K562 (cell line): ENCODE results near the gene COL23A1. TPM values are rescaled to one million over a fixed set of nuclear protein-coding genes. Genes with fewer than 3 reads are reported as not detected.

Experiments
- ATAC-seq: fragments of 200-7000 bp; cut with Tn5 transposase; 3 replicates; pipeline ENCODE4 v1.9.1; 2020; ENCODE audit warnings: moderate library complexity
- BruUV-seq: library from RNA; stranded (reverse); fragments of 400-500 nt; replicated peaks from 2 replicates; lab custom pipeline; 2021; lab: Mats Ljungman, UMichigan
- CTCF ChIA-PET: fragments of 300-600 bp; formaldehyde crosslinking; extraction: SDS; loops from one replicate; lab custom pipeline; 2021; ENCODE audit warnings: low intra/inter-chr PET ratio; lab: Yijun Ruan, JAX
- POLR2A ChIA-PET: fragments of 300-600, 350-650 bp; sonication (Branson Sonifier 250); formaldehyde crosslinking; extraction: SDS; loops from one replicate; lab custom pipeline; 2021; ENCODE audit warnings: antibody characterized with exemption, inconsistent platforms; lab: Yijun Ruan, JAX
- DNase-seq, 4 experiments: peaks; one replicate each; pipeline versions ENCODE4 v3.0.0 to v3.0.0-alpha.2; 2011 to 2018; ENCODE audit warnings: low spot score in 3 of 4, mixed read lengths in 3 of 4; ENCODE audit errors: extremely low read depth in 1 of 4
- FAIRE-seq: peaks from 2 replicates; lab custom pipeline; 2011; peaks lifted over from hg19 to GRCh38; lab: Jason Lieb, UNC
- H2AFZ ChIP-seq: 2 replicates; pipeline ENCODE4 v1.6.0; 2011; ENCODE audit warnings: low read depth, low read length, control low read depth, inconsistent platforms
- H3K27ac ChIP-seq: fragments of 200-600 bp; 3 replicates; pipeline ENCODE4 v1.8.0; 2011; ENCODE audit warnings: low read depth, mild to moderate bottlenecking, control low read depth, inconsistent platforms, low read length, moderate library complexity, mixed read lengths; ENCODE audit errors: extremely low read depth
- H3K27me3 ChIP-seq, 2 experiments: fragments of 300-600 bp in 1 of 2; 2 replicates in 1 of 2; 3 replicates in 1 of 2; pipeline versions ENCODE4 v1.6.0 to v1.8.0; 2011; ENCODE audit warnings: inconsistent platforms in 2 of 2, low read length in 2 of 2, mild to moderate bottlenecking in 1 of 2, mixed read lengths in 1 of 2, moderate library complexity in 1 of 2; ENCODE audit not compliant: control insufficient read depth in 2 of 2, insufficient read depth in 2 of 2
- H3K36me3 ChIP-seq: fragments of 300-600 bp; 3 replicates; pipeline ENCODE4 v1.8.0; 2011; ENCODE audit warnings: mild to moderate bottlenecking, low read length, inconsistent platforms; ENCODE audit not compliant: control insufficient read depth, insufficient read depth
- H3K4me1 ChIP-seq, 2 experiments: fragments of 200-600 bp in 1 of 2; replicated peaks in 1 of 2; 2 replicates in 1 of 2; 3 replicates in 1 of 2; pipeline versions ENCODE4 v1.5.1 to v1.8.0; 2011; ENCODE audit warnings: inconsistent platforms in 2 of 2, low read length in 2 of 2, mild to moderate bottlenecking in 1 of 2, mixed read lengths in 1 of 2, moderate library complexity in 1 of 2; ENCODE audit not compliant: control insufficient read depth in 2 of 2, insufficient read depth in 2 of 2
- H3K4me2 ChIP-seq: 2 replicates; pipeline ENCODE4 v1.6.1; 2011; ENCODE audit warnings: low read length, control low read depth, inconsistent platforms, mixed read lengths; ENCODE audit not compliant: insufficient read depth
- H3K4me3 ChIP-seq: fragments of 200-600 bp; sonication (generic), shearing (Covaris generic); 2 replicates; pipeline ENCODE4 v1.5.1; 2016; ENCODE audit warnings: control low read depth, inconsistent platforms
- H3K79me2 ChIP-seq: fragments of 200-600 bp; 3 replicates; pipeline ENCODE4 v1.8.0; 2011; ENCODE audit warnings: low read length, inconsistent platforms; ENCODE audit not compliant: control insufficient read depth, insufficient read depth
- H3K9ac ChIP-seq, 2 experiments: 2 replicates each; pipeline versions ENCODE4 v1.6.0 to v1.6.1; 2011; ENCODE audit warnings: low read depth in 2 of 2, low read length in 2 of 2, control low read depth in 1 of 2, inconsistent platforms in 1 of 2, mild to moderate bottlenecking in 1 of 2, mixed read lengths in 1 of 2; ENCODE audit not compliant: insufficient read depth in 1 of 2
- H3K9me1 ChIP-seq: one replicate; pipeline ENCODE4 v1.6.0; 2011; ENCODE audit warnings: inconsistent platforms, mild to moderate bottlenecking, low read length, moderate library complexity; ENCODE audit not compliant: control insufficient read depth, insufficient read depth
- H3K9me3 ChIP-seq: replicated peaks from 2 replicates; pipeline ENCODE4 v1.5.1; 2011; ENCODE audit warnings: low read depth, low read length, inconsistent platforms; ENCODE audit not compliant: control insufficient read depth, insufficient read depth
- H4K20me1 ChIP-seq: replicated peaks from 2 replicates; pipeline ENCODE4 v1.6.1; 2011; ENCODE audit warnings: low read length, inconsistent platforms, mixed read lengths; ENCODE audit not compliant: control insufficient read depth, insufficient read depth
- CBFB ChIP-seq: sonication (generic); formaldehyde crosslinking; IDR thresholded peaks from 2 replicates; pipeline ENCODE4 v1.4.0; 2020; ENCODE audit warnings: mild to moderate bottlenecking, missing genetic modification reagents
- NFE2L1 ChIP-seq: fragments of 450-650 bp; IDR thresholded peaks from 2 replicates; pipeline ENCODE4 v1.6.1; 2016; ENCODE audit warnings: missing genetic modification characterization, low read depth, mild to moderate bottlenecking, missing compliant biosample characterization, moderate library complexity, borderline replicate concordance
- NR1H2 ChIP-seq: sonication (generic); formaldehyde crosslinking; IDR thresholded peaks from 2 replicates; pipeline ENCODE4 v1.4.0; 2020; ENCODE audit warnings: mild to moderate bottlenecking, missing genetic modification reagents
- SETDB1 ChIP-seq: IDR thresholded peaks from one replicate; pipeline ENCODE4 v1.6.1; 2012; ENCODE audit warnings: low read length, control low read depth, inconsistent platforms
- SPI1 ChIP-seq: IDR thresholded peaks from 2 replicates; pipeline ENCODE4 v1.6.1; 2011; ENCODE audit warnings: low read depth, low read length, control low read depth, borderline replicate concordance
- TRIM25 ChIP-seq: fragments of 450-650 bp; IDR thresholded peaks from 2 replicates; pipeline ENCODE4 v1.7.0; 2016; ENCODE audit warnings: borderline replicate concordance
- ZNF347 ChIP-seq: fragments of 450-650 bp; formaldehyde crosslinking; IDR thresholded peaks from 2 replicates; pipeline ENCODE4 v1.4.0; 2020; ENCODE audit warnings: low read depth, mild to moderate bottlenecking, moderate library complexity
- ZNF780A ChIP-seq: fragments of 250-450 bp; sonication (Bioruptor Pico); IDR thresholded peaks from 2 replicates; pipeline ENCODE4 v1.5.0; 2021; ENCODE audit warnings: mild to moderate bottlenecking
- WGBS: fragments of 100-300 bp; shearing (Covaris generic); methylation state at CpG from one replicate; pipeline ENCODE4 v1.1.6; 2016; ENCODE audit warnings: low coverage, mixed read lengths; ENCODE audit not compliant: insufficient coverage; ENCODE audit errors: missing lambda C conversion rate; 5-methylcytosine and 5-hydroxymethylcytosine counted together
- in situ Hi-C: fragments of 300-500 bp; cut with MboI; formaldehyde crosslinking; loops from 4 replicates; pipeline ENCODE4 v1.15.0; 2018; ENCODE audit warnings: inconsistent platforms, mixed read lengths
- intact Hi-C: fragments of 100-400 bp; cut with micrococcal nuclease; formaldehyde crosslinking; loops from 2 replicates; pipeline ENCODE4 v1.14.2; 2022
- polyA plus RNA-seq, 8 experiments: library from polyadenylated mRNA; depleted of rRNA in 4 of 8; stranded (reverse) in 5 of 8; unstranded in 3 of 8; fragments of >200 nt; fragmentation: Nextera tagmentation in 2 of 8; fragmentation: Illumina TruSeq in 1 of 8; extraction: Ambion mirVana in 2 of 8; extraction: Trizol in 1 of 8; gene quantifications; 2 replicates each; pipeline versions ENCODE4 v1.2.1 to v1.2.3, GENCODE V29; 2011 to 2014; ENCODE audit warnings: inconsistent platforms in 1 of 8, missing spikeins in 1 of 8
- total RNA-seq, 7 experiments: library from RNA; depleted of rRNA in 6 of 7; stranded (reverse); fragments of >200 nt in 6 of 7; fragmentation: Illumina TruSeq in 2 of 7; extraction: Trizol in 2 of 7; gene quantifications; 2 replicates each; pipeline versions ENCODE4 v1.2.1 to v1.2.3, GENCODE V29; 2011 to 2021; ENCODE audit warnings: low replicate concordance in 1 of 7

COL23A1 gene
- total and polyA plus RNA-seq, 9 of the 15 experiments (the other 6 are each of a cell fraction or from before 2014, with no cell fraction given) = 0.09 TPM; not detected in 8

GRCh38 chr5:178527458-178528307, 62.5 kb downstream of the COL23A1 start:
- H4K20me1 ChIP-seq = no peaks in the 10 kb centered on the region; the same call in 1 of the 2 replicates

More at GRCh38 chr5:178527458-178528307, 62.5 kb downstream of the COL23A1 start:
- ATAC-seq (no peak), FAIRE-seq (no peak), DNase-seq (no peak)
- Histone ChIP-seq H3K4me1 (no peaks in the 10 kb centered on the region), H3K4me3 (no peak overlapping the region), H3K27me3 (peaks cover 13 to 83% of the 10 kb centered on the region in 2 experiments; a peak in 4 of 5 replicates), H3K79me2 (no peaks in the 10 kb centered on the region), H3K9ac (no peak overlapping the region), H2AFZ (no peak overlapping the region), H3K27ac (no peak overlapping the region), H3K9me1 (no peaks in the 10 kb centered on the region), H3K36me3 (no peaks in the 10 kb centered on the region), H3K9me3 (no peaks in the 10 kb centered on the region), H3K4me2 (no peak overlapping the region)
- no peak for TF ChIP-seq SPI1
- no peak for TF ChIP-seq TRIM25
- no peak for TF ChIP-seq NR1H2 (CRISPR knock-in tag)
- no peak for TF ChIP-seq ZNF347 (CRISPR knock-in tag)
- TF ChIP-seq SETDB1 = no peak
- TF ChIP-seq CBFB (CRISPR knock-in tag) = no peak
- TF ChIP-seq NFE2L1 (tag) = no peak
- no peak for TF ChIP-seq ZNF780A
- POLR2A ChIA-PET = no interaction called here
- CTCF ChIA-PET = no interaction called here
- no TSS peak for BruUV-seq
- WGBS = 2% methylated on average over 18 of the region's 18 CpGs
- intact Hi-C loops (no loop called here), in situ Hi-C loops (no loop called here)
